Hepatocyte (in vitro differentiated cells): ENCODE measurements around the gene CCDC91.

ENCODE experiments used
- EZH2 ChIP-seq: fragments of 200-600 bp; sonication (generic); IDR thresholded peaks from 2 replicates; pipeline ENCODE4 v1.6.1; 2016; ENCODE audit warnings: antibody characterized with exemption, mild to moderate bottlenecking, borderline replicate concordance
- EZH2phosphoT487 ChIP-seq: fragments of 200-600 bp; sonication (generic); IDR thresholded peaks from one replicate; pipeline ENCODE4 v1.6.1; 2018; ENCODE audit warnings: antibody characterized with exemption, mild to moderate bottlenecking, low read depth, moderate library complexity; ENCODE audit not compliant: unreplicated experiment, severe bottlenecking
- TF ChIP-seq, protein P1 (sequence below): fragments of 200-600 bp; sonication (generic); IDR thresholded peaks from 2 replicates; pipeline ENCODE4 v1.5.1; 2016; ENCODE audit warnings: antibody characterized with exemption, mild to moderate bottlenecking; ENCODE audit not compliant: poor library complexity

DNA sequence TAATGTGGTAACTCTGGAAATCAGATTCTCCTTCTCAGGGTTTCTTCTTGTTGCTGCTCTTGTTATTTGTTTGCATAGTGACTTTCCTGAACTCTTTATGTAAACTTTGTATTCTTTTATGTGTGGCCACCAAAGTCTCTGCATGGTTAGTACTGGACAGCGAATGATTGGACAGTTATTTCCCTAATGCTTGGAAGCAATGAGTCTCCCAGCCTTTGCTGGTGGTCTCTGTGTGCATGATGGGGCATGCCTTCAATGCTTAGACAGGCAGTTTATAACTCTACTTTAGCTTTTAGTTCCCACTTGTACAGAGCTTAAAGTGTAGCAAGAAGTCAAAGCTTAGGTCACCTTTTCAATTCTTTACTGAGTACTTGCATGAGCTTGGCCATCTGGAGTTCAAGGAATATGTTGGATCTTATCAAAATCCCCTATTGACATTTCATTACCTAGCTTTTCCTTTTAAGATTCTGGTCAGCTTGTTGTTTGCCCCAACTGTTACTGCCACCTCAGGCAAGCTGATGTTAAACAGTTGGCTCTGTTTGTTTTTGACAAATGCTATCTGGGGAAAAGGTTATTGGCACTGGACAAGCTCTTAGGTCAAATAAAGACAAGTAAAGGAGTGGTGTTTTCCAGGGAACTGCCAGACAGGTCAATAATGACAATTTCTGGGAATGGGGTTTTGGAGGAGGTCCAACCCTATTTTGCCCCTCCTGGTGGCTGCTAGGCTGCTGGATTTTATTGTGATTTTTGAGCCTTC lies 12.3 kb downstream of the CCDC91 start:
- TF ChIP-seq, protein P1, sequence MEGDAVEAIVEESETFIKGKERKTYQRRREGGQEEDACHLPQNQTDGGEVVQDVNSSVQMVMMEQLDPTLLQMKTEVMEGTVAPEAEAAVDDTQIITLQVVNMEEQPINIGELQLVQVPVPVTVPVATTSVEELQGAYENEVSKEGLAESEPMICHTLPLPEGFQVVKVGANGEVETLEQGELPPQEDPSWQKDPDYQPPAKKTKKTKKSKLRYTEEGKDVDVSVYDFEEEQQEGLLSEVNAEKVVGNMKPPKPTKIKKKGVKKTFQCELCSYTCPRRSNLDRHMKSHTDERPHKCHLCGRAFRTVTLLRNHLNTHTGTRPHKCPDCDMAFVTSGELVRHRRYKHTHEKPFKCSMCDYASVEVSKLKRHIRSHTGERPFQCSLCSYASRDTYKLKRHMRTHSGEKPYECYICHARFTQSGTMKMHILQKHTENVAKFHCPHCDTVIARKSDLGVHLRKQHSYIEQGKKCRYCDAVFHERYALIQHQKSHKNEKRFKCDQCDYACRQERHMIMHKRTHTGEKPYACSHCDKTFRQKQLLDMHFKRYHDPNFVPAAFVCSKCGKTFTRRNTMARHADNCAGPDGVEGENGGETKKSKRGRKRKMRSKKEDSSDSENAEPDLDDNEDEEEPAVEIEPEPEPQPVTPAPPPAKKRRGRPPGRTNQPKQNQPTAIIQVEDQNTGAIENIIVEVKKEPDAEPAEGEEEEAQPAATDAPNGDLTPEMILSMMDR = no peak
- no peak for TF ChIP-seq EZH2phosphoT487
- no peak for TF ChIP-seq EZH2
